Measurements from ENCODE around the gene SETD1B. TPM values are rescaled to one million over a fixed set of nuclear protein-coding genes. Genes with fewer than 3 reads are reported as not detected.
"Not testable (repeated sequence)": the region's sequence is repeated elsewhere in the genome, so short reads cannot be mapped to it uniquely, and the experiment has no call there.

SETD1B gene
- total RNA-seq: 8.0 TPM
- long read RNA-seq, partial matches to known transcripts: 3 of 4 reads
- long read RNA-seq, other reads (novel, unspliced or antisense): 1 of 4 reads

GRCh38 chr12:121803861-121804416, at the start of gene SETD1B:
Gene SETD1B, plus strand, starts transcription at chr12:121804009. Its CDS starts 729 bp downstream, at chr12:121804738.
- peak; percentile 87 for DNase-seq (ENCODE audit: missing footprints)
- intact Hi-C loops (cut with DNase I): no loop called here
- peak; percentile 15 for ATAC-seq

- ATAC-seq: no peak
- intact Hi-C loops (cut with DNase I): no loop called here
- no peak for DNase-seq (ENCODE audit: missing footprints)
Observed at GRCh38 chr12:121754836-121755235, 49.0 kb upstream of the SETD1B start.

DNA sequence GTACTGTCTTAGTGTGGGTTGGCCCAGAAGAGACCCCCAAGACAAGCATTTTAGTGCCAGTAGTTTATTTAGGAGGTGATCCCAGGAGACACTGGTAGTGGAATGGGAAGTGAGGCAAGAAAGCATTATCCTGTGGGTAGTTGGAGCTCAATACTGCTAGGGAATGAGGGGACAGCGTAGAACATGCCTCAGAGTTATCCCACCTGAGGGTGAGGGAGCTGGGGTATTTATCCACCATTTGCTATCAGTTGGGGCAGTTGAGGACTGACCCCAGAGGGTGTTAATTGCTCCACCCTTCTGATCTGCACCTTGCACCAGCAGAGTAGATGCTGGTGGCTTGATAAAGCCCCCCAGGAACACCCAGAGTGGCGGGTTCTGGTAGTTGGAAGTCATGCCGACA, 48.2 kb upstream of the SETD1B start:
- DNase-seq (ENCODE audit: missing footprints) (no peak), ATAC-seq (no peak)
- intact Hi-C loops (cut with DNase I): no loop called here

DNA sequence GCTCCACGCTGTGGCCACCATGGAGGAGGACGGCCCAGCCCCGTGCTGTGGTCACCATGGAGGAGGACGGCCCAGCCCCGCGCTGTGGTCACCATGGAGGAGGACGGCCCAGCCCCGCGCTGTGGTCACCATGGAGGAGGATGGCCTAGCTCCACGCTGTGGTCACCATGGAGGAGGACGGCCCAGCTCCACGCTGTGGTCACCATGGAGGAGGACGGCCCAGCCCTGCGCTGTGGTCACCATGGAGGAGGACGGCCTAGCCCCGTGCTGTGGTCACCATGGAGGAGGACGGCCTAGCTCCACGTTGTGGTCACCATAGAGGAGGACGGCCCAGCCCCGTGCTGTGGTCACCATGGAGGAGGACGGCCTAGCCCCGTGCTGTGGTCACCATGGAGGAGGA, 45.3 kb upstream of the SETD1B start:
- ATAC-seq; intact Hi-C loops (cut with DNase I); DNase-seq (ENCODE audit: missing footprints): not testable (repeated sequence)

DNA sequence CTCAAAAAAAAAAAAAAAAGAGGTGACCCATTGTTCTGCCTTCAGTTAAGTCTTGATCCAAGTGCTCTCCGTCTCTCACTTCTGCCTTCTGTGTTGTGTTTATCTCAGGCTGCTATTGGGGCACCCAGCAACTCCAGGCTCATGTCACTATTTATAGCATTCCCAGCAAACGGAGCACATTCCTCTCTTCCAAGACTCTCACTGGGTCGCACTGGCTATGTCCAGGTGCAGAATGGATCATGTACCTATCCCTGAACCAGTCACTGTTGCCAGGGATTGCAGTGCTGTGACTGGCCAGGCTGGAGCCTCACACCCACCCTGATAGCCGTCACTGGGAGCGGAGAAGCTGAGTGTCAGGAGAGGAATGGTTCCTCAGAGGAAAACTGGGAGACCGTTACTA, 41.5 kb upstream of the SETD1B start:
- ATAC-seq (peak; percentile 85), DNase-seq (ENCODE audit: missing footprints) (peak; percentile 59)
- intact Hi-C loops (cut with DNase I): no loop called here

- ATAC-seq (no peak), DNase-seq (ENCODE audit: missing footprints) (no peak)
- intact Hi-C loops (cut with DNase I): no loop called here
Observed at GRCh38 chr12:121764808-121765207, 39.0 kb upstream of the SETD1B start.

DNA sequence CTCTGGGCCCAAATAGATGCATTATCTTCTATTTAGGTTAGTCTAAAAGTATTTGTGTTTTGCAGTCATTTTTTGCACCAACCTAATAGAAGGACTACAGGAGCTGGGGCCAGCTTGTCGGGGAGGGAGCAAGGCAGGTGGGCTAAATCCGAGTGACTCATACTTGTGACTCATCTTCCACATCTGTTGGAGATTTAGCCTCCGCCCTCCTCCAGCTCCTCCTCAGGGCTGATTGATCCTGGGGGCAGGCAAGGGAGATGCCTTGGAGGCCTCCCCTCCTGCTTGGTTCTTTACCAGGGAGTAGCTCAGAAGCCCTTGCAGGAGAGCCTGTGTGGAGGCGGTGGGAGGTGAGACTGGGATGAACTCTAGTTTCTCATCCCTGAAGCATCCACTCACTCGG, 38.2 kb upstream of the SETD1B start:
- no peak for DNase-seq (ENCODE audit: missing footprints)
- ATAC-seq: no peak
- intact Hi-C loops (cut with DNase I): no loop called here

DNA sequence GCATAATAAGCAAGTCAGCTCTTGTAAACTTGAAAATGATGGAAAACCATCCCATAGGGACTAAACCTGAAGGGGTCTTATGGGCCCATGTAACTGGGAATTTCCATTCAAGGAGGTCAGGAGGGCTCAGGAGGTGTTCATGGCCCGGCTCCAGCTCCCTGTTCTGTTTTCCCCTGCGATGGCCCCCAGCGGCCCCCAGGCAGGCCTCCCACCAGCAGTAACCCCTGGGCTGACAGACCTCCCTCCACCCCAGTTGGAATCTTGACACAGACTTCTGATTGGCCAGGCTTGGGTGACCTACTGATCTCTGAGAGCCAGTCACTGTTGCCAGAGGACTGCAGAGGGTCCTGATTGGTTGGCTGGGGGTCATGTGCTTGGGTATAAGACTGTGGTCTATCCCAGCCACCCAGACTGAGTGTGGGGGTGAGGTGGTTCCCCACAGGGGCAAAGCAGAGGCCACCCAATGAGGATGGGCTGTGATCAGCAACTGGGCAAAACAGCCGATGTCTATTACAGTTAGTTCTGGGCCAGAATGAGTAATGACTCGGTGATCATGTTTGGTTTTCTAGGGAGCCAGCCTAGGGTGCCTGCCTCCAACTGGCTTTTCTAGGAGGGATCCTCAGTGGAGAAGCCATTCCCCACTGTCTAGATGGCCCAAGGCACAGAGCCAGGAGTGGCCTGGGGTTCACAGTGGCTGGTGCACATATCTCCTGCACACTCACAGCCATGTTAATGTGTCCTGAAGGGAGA, 37.3 kb upstream of the SETD1B start:
- intact Hi-C loops (cut with DNase I): no loop called here
- DNase-seq (ENCODE audit: missing footprints) (no peak), ATAC-seq (no peak)

- DNase-seq (ENCODE audit: missing footprints) (peak; percentile 78), ATAC-seq (peak; percentile 82)
- intact Hi-C loops (cut with DNase I): loop anchor here (2.0 kb wide), 1 partner anchor 59 kb away; no protein-coding TSS in a partner anchor
Observed at GRCh38 chr12:121767525-121768016, 36.2 kb upstream of the SETD1B start.

DNA sequence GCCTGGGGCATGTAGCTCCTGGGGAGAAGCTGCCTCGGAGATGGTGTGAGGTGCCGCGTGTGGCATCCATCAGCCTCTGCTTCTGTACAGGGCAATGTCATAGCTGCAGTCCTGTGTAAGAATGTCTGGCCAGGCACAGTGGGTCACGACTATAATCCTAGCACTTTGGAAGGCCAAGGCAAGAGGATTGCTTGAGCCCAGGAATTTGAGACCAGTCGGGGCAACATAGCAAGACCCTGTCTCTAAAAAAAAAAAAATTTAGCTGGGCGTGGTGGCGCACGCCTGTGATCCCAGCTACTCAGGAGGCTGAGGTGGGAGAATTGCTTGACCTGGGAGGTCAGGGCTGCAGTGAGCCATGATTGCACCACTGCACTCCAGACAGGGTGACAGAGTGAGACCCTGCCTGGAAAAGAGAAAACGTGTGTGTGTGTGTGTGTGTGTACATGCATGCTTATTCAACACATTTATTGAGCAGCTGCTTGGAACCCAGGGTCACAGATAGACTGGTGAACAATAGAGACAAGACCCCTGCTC, 34.4 kb upstream of the SETD1B start:
- intact Hi-C loops (cut with DNase I): loop anchor here (2.0 kb wide), 1 partner anchor 61 kb away; no protein-coding TSS in a partner anchor
- DNase-seq (ENCODE audit: missing footprints): peak; percentile 35
- no peak for ATAC-seq

DNA sequence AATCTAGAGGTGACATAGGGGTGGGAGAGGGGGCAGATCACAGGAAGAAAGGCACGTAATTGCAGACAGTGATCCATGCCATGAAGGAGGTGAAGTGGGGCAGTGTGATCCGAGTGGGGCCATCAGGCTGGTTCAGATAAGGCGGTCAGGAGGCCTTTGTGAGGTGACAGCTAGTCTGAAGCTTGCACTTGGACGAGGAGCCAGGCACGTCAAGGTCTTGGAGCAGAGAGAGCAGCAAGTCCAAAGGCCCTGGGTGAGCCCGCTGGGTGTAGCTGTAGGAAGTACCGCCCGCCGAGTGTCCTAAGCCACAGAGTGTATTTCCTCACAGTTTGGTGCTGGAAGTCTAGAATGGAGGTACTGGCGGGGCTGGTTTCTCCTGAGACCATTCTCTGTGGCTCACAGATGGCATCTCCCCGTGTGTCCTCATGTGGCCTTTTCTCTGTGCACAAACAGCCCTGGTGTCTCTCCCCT, 33.9 kb upstream of the SETD1B start:
- DNase-seq (ENCODE audit: missing footprints): peak; percentile 75
- intact Hi-C loops (cut with DNase I): loop anchor here (2.0 kb wide), 1 partner anchor 61 kb away; no protein-coding TSS in a partner anchor
- ATAC-seq: peak; percentile 37

DNA sequence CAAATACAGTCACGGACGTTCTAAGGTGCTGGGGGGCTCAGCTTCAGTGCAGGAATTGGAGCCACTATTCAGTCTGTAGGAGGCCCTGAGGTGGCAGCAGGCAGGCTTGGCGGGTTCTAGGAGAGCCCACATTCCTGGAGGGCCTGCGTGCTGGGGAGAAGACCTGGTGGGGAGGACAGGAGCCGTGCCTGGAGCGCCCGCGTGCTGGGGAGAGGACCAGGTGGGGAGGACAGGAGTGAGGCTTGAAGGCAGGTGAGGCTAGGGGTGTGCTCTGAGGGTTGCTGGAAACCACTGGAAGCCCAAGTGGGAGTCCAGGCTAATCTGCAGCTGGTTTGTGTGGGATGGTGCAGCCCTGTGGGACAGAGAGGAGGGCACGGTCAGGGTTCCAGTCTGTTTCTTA, 33.4 kb upstream of the SETD1B start:
- DNase-seq (ENCODE audit: missing footprints): no peak
- no peak for ATAC-seq
- intact Hi-C loops (cut with DNase I): no loop called here

DNA sequence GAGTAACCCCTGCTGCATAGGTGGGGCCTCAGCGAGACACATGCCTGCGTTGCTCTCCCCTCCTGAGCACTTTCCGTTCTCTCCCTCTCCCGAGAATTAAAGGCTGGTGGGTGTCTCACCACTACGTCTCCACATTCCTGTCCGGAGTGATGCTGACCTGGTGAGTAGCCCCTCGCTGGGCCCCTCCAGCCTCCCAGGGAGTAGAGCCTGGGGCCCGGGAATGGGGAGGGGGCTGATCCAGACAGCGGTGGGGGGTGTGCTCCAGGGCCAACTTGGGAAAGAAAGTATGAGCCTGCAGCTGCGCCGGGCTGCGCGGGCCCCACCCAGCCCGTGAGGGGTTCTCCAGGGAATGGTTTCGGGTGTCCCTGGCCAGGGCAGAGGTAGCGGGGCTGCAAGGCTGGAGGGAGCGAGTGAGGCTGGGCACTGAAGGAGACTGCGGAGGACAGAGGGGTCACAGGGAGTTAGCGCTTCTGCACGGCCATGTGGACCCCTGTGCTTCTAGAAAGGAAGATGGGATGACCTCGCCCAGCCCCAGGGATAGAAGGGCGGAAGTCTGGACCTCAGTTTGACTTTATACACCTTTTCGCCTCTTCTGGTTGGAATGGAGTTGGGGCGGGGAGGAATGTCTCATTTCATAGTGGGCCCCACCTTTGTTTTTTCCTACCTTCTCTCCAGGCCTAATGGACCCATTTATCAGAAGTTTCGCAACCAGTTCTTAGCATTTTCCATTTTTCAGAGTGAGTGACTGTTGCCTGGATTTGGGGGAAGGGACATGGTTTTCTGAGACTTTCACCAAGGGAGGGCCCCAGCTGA, 32.8 kb upstream of the SETD1B start:
- peak; percentile 65 for DNase-seq (ENCODE audit: missing footprints)
- intact Hi-C loops (cut with DNase I): no loop called here
- no peak for ATAC-seq

GRCh38 chr12:121773011-121773777, 30.6 kb upstream of the SETD1B start:
- peak; percentile 85 for DNase-seq (ENCODE audit: missing footprints)
- peak; percentile 74 for ATAC-seq
- intact Hi-C loops (cut with DNase I): loop anchor here (1.0 kb wide), 1 partner anchor 76 kb away; no protein-coding TSS in a partner anchor

DNA sequence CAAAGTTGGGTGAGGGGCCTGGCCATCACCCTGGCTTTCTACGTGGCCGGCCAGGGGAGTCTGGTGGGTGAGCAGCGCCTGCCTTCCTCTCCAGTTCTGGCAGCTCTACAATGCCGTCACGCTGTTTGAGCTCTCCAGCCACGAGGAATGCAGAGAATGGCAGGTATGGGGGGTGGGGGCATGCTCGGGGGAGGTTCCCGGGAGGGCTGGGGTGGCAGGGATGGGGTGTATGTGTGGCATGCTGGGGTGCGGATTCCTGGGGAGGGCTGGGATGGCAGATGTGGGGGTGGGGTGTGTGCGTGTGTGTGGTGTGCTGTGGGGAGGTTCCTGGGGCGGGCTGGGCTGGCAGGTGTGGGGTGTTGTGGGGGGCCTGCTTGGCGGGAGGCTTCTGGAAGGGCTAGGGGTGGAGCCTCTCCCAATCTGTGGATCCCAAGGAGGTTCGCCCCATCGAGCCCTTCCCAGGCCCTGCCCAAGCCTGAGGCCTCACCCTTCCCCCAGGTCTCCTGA, 28.8 kb upstream of the SETD1B start:
- ATAC-seq (no peak), DNase-seq (ENCODE audit: missing footprints) (peak; percentile 43)
- intact Hi-C loops (cut with DNase I): loop anchor here (2.0 kb wide), 1 partner anchor 20 kb away; no protein-coding TSS in a partner anchor

GRCh38 chr12:121775501-121775900, 28.3 kb upstream of the SETD1B start:
- DNase-seq (ENCODE audit: missing footprints) (no peak), ATAC-seq (no peak)
- intact Hi-C loops (cut with DNase I): loop anchor here (2.0 kb wide), 1 partner anchor 19 kb away; no protein-coding TSS in a partner anchor

GRCh38 chr12:121776190-121777098, 27.4 kb upstream of the SETD1B start:
- intact Hi-C loops (cut with DNase I): loop anchor here (2.0 kb wide), 1 partner anchor 36 kb away; no protein-coding TSS in a partner anchor
- ATAC-seq: peak; percentile 45
- DNase-seq (ENCODE audit: missing footprints): peak; percentile 94
